HepG2 (cell line): ENCODE results near the gene NEAT1. TPM values are rescaled to one million over a fixed set of nuclear protein-coding genes. Genes with fewer than 3 reads are reported as not detected.

Source experiments
- BHLHE40 ChIP-seq: IDR thresholded peaks from 2 replicates; pipeline ENCODE4 v1.6.1; 2011; ENCODE audit warnings: low read length, improper control_type of control experiment
- GABPB1 ChIP-seq: IDR thresholded peaks from 2 replicates; pipeline ENCODE4 v1.6.1; 2016; ENCODE audit warnings: mild to moderate bottlenecking, missing genetic modification reagents, moderate library complexity, missing compliant biosample characterization
- GTF3A ChIP-seq: sonication (generic); formaldehyde crosslinking; conservative IDR thresholded peaks from 2 replicates; pipeline ENCODE4 v1.4.0; 2020; ENCODE audit warnings: mild to moderate bottlenecking, missing genetic modification reagents
- HIVEP1 ChIP-seq: sonication (generic); formaldehyde crosslinking; IDR thresholded peaks from 2 replicates; pipeline ENCODE4 v1.4.0; 2020; ENCODE audit warnings: mild to moderate bottlenecking, missing genetic modification reagents
- MAZ ChIP-seq, 2 experiments: sonication (generic) in 1 of 2; formaldehyde crosslinking in 1 of 2; IDR thresholded peaks; 2 replicates each; pipeline versions ENCODE4 v1.5.0 to v1.6.1; 2012 to 2020; ENCODE audit warnings: low read depth in 2 of 2, mild to moderate bottlenecking in 2 of 2, borderline replicate concordance in 1 of 2, improper control_type of control experiment in 1 of 2, low read length in 1 of 2, missing genetic modification reagents in 1 of 2, moderate library complexity in 1 of 2
- MTA3 ChIP-seq: sonication (generic); formaldehyde crosslinking; IDR thresholded peaks from 2 replicates; pipeline ENCODE4 v1.4.0; 2020; ENCODE audit warnings: missing genetic modification reagents
- MXI1 ChIP-seq: IDR thresholded peaks from 3 replicates; pipeline ENCODE4 v1.6.1; 2012; ENCODE audit warnings: low read depth, low read length, inconsistent platforms, borderline replicate concordance
- NR2F6 ChIP-seq, 2 experiments: IDR thresholded peaks; 2 replicates each; pipeline ENCODE4 v1.6.1; 2016; ENCODE audit warnings: antibody characterized with exemption in 1 of 2, mild to moderate bottlenecking in 1 of 2
- RELA ChIP-seq: sonication (generic); formaldehyde crosslinking; IDR thresholded peaks from 2 replicates; pipeline ENCODE4 v1.4.0; 2020; ENCODE audit warnings: missing genetic modification reagents
- SMYD3 ChIP-seq: sonication (generic); formaldehyde crosslinking; IDR thresholded peaks from 2 replicates; pipeline ENCODE4 v1.8.1; 2023; ENCODE audit warnings: mild to moderate bottlenecking, missing genetic modification reagents
- TAF1 ChIP-seq: sonication (generic); formaldehyde crosslinking; IDR thresholded peaks from 2 replicates; pipeline ENCODE4 v1.4.0; 2020; ENCODE audit warnings: missing genetic modification reagents
- TRIM24 ChIP-seq: sonication (generic); formaldehyde crosslinking; IDR thresholded peaks from 2 replicates; pipeline ENCODE4 v1.8.0; 2022; ENCODE audit warnings: mild to moderate bottlenecking, missing genetic modification reagents
- ZC3H13 ChIP-seq: sonication (generic); formaldehyde crosslinking; IDR thresholded peaks from 2 replicates; pipeline ENCODE4 v1.8.1; 2023; ENCODE audit warnings: mild to moderate bottlenecking, missing genetic modification reagents, moderate library complexity
- ZNF251 ChIP-seq: sonication (generic); formaldehyde crosslinking; IDR thresholded peaks from 2 replicates; pipeline ENCODE4 v1.9.0; 2021; ENCODE audit warnings: mild to moderate bottlenecking, missing genetic modification reagents
- ZNF451 ChIP-seq: sonication (generic); formaldehyde crosslinking; IDR thresholded peaks from 2 replicates; pipeline ENCODE4 v1.5.0; 2020; ENCODE audit warnings: mild to moderate bottlenecking, missing genetic modification reagents
- ZNF615 ChIP-seq: sonication (generic); formaldehyde crosslinking; IDR thresholded peaks from 2 replicates; pipeline ENCODE4 v1.5.0; 2020; ENCODE audit warnings: mild to moderate bottlenecking, missing genetic modification reagents, borderline replicate concordance
- ZNF629 ChIP-seq: sonication (generic); formaldehyde crosslinking; conservative IDR thresholded peaks from 2 replicates; pipeline ENCODE4 v1.5.0; 2020; ENCODE audit warnings: missing genetic modification reagents
- ZNF703 ChIP-seq: sonication (generic); formaldehyde crosslinking; IDR thresholded peaks from 2 replicates; pipeline ENCODE4 v1.5.1; 2020; ENCODE audit warnings: missing genetic modification reagents, mild to moderate bottlenecking, moderate library complexity, borderline replicate concordance
- ZSCAN22 ChIP-seq: sonication (generic); formaldehyde crosslinking; IDR thresholded peaks from 2 replicates; pipeline ENCODE4 v1.4.0; 2020; ENCODE audit warnings: mild to moderate bottlenecking, missing genetic modification reagents
- polyA plus RNA-seq, 8 experiments: library from polyadenylated mRNA; depleted of rRNA in 3 of 8; stranded (reverse) in 7 of 8; unstranded in 1 of 8; fragments of >200 nt; fragmentation: Illumina TruSeq in 4 of 8; extraction: Trizol in 4 of 8; gene quantifications; 2 replicates each; pipeline versions ENCODE4 v1.2.1 to v1.2.3, GENCODE V29; 2011 to 2016; ENCODE audit warnings: low read depth in 4 of 8, missing spikeins in 1 of 8, mixed read lengths in 1 of 8; ENCODE audit not compliant: insufficient read depth in 1 of 8
- total RNA-seq, 5 experiments: library from RNA; depleted of rRNA; stranded (reverse); fragments of >200 nt; fragmentation: Illumina TruSeq; extraction: Trizol; gene quantifications; 2 replicates each; pipeline ENCODE4 v1.2.3, GENCODE V29; 2016; ENCODE audit warnings: low read depth in 1 of 5
- TF ChIP-seq, protein P1 (sequence below): sonication (generic); formaldehyde crosslinking; IDR thresholded peaks from 2 replicates; pipeline ENCODE4 v1.8.0; 2022; ENCODE audit warnings: mild to moderate bottlenecking, missing genetic modification reagents
- TF ChIP-seq, protein P2 (sequence below): sonication (generic); formaldehyde crosslinking; IDR thresholded peaks from 2 replicates; pipeline ENCODE4 v1.4.0; 2020; ENCODE audit warnings: missing genetic modification reagents
- TF ChIP-seq, protein P3 (sequence below): fragments of 450-650 bp; IDR thresholded peaks from 2 replicates; pipeline ENCODE4 v1.6.1; 2016
- TF ChIP-seq, protein P4 (sequence below): sonication (generic); formaldehyde crosslinking; IDR thresholded peaks from 2 replicates; pipeline ENCODE4 v1.5.1; 2020; ENCODE audit warnings: missing genetic modification reagents, mild to moderate bottlenecking, borderline replicate concordance

NEAT1 gene
- total and polyA plus RNA-seq, 2 of the 13 experiments (the other 11 are each of a cell fraction or from before 2014, with no cell fraction given): 20.5 to 41.2 TPM

DNA sequence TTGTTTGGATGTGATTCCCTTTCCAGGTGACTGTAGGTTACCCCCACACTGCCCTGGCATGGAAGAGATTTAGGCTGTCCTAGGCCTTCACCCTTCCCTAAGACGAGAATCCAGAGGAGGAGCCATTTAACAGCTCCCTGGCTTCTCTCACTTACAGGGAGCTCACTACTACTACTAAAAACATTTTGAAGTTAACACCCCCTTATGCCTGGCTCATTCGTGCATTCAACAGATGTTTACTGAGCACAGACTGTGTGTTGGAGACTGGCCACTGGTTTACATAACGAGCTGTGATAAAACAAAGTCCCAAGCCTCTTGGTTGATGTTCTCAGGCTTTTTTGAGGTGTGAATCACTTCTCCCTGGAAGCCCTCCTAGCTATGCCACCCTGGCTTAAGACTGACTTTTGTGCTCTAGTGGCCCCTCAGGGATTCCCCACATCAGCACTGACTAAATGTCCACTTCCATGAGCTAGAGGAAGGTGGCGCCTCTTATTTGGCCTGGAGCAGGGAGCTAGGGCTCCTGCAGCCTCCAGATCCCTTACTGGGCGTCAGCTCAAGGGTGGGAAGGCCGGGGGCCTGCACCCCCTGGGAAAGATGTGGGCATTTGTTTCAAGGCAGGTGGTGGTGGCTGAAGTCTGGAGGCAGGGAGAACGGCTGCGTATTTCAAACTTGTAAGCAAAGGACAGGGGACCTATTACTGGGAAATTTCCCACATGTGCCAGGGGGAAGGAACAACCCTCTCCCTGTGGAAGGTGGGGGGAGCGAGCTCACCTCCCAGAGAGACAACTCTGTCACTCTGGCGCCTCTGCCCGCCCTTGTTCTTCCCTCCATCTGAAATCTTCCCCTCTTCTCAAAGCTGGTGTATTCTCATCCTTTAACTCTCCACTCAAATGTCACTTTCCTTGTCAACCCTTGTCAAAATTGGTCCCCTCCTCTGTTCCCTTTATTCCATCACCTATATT lies 56.9 kb downstream of the NEAT1 start (continued):
- TF ChIP-seq ZSCAN22 (no peak), MXI1 (no peak), RELA (CRISPR knock-in tag) (no peak), ZNF615 (CRISPR knock-in tag) (no peak), ZNF251 (CRISPR knock-in tag) (no peak), BHLHE40 (0 out of 2 replicates have a peak, but pooled peaks have one; percentile 11), TAF1 (CRISPR knock-in tag) (no peak), GABPB1 (CRISPR knock-in tag) (no peak), SMYD3 (CRISPR knock-in tag) (no peak), HIVEP1 (CRISPR knock-in tag) (0 out of 2 replicates have a peak, but pooled peaks have one; percentile 37), NR2F6 (IDR thresholded peaks at IDR 0.05) (no peak), NR2F6 (CRISPR knock-in tag; IDR thresholded peaks at IDR 0.05) (0 out of 2 replicates have a peak, but pooled peaks have one; percentile 23), ZNF629 (CRISPR knock-in tag) (no peak), MTA3 (no peak), ZC3H13 (no peak), TRIM24 (CRISPR knock-in tag) (no peak), GTF3A (CRISPR knock-in tag) (no peak), ZNF451 (CRISPR knock-in tag) (no peak), MAZ (IDR thresholded peaks at IDR 0.05; ENCODE audit: borderline replicate concordance, low read depth, low read length) (0 out of 2 replicates have a peak, but pooled peaks have one; percentile 33), MAZ (CRISPR knock-in tag; IDR thresholded peaks at IDR 0.05; ENCODE audit: low read depth) (peak; percentile 21; the same call in 1 of the 2 replicates), ZNF703 (no peak)
- TF ChIP-seq, protein P1, sequence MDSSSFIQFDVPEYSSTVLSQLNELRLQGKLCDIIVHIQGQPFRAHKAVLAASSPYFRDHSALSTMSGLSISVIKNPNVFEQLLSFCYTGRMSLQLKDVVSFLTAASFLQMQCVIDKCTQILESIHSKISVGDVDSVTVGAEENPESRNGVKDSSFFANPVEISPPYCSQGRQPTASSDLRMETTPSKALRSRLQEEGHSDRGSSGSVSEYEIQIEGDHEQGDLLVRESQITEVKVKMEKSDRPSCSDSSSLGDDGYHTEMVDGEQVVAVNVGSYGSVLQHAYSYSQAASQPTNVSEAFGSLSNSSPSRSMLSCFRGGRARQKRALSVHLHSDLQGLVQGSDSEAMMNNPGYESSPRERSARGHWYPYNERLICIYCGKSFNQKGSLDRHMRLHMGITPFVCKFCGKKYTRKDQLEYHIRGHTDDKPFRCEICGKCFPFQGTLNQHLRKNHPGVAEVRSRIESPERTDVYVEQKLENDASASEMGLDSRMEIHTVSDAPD (CRISPR knock-in tag): no peak
- TF ChIP-seq, protein P2, sequence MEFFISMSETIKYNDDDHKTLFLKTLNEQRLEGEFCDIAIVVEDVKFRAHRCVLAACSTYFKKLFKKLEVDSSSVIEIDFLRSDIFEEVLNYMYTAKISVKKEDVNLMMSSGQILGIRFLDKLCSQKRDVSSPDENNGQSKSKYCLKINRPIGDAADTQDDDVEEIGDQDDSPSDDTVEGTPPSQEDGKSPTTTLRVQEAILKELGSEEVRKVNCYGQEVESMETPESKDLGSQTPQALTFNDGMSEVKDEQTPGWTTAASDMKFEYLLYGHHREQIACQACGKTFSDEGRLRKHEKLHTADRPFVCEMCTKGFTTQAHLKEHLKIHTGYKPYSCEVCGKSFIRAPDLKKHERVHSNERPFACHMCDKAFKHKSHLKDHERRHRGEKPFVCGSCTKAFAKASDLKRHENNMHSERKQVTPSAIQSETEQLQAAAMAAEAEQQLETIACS (CRISPR knock-in tag): no peak
- TF ChIP-seq, protein P3, sequence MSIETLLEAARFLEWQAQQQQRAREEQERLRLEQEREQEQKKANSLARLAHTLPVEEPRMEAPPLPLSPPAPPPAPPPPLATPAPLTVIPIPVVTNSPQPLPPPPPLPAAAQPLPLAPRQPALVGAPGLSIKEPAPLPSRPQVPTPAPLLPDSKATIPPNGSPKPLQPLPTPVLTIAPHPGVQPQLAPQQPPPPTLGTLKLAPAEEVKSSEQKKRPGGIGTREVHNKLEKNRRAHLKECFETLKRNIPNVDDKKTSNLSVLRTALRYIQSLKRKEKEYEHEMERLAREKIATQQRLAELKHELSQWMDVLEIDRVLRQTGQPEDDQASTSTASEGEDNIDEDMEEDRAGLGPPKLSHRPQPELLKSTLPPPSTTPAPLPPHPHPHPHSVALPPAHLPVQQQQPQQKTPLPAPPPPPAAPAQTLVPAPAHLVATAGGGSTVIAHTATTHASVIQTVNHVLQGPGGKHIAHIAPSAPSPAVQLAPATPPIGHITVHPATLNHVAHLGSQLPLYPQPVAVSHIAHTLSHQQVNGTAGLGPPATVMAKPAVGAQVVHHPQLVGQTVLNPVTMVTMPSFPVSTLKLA: no peak
- TF ChIP-seq, protein P4, sequence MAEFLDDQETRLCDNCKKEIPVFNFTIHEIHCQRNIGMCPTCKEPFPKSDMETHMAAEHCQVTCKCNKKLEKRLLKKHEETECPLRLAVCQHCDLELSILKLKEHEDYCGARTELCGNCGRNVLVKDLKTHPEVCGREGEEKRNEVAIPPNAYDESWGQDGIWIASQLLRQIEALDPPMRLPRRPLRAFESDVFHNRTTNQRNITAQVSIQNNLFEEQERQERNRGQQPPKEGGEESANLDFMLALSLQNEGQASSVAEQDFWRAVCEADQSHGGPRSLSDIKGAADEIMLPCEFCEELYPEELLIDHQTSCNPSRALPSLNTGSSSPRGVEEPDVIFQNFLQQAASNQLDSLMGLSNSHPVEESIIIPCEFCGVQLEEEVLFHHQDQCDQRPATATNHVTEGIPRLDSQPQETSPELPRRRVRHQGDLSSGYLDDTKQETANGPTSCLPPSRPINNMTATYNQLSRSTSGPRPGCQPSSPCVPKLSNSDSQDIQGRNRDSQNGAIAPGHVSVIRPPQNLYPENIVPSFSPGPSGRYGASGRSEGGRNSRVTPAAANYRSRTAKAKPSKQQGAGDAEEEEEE (CRISPR knock-in tag): no peak
